Testis (tissue), 2 donors: ENCODE data around the gene XXYLT1.

Experiments
- POLR2A ChIP-seq: fragments of 450-650 bp; IDR thresholded peaks from one replicate; pipeline ENCODE4 v1.6.1; 2017; ENCODE audit warnings: antibody characterized with exemption, mild to moderate bottlenecking, moderate library complexity
- TF ChIP-seq, protein P1 (sequence below), 3 experiments: fragments of 450-650 bp in 2 of 3; fragments of 200-600 bp in 1 of 3; sonication (generic) in 1 of 3; IDR thresholded peaks; one replicate each; pipeline ENCODE4 v1.5.1; 2016 to 2019; ENCODE audit warnings: antibody characterized with exemption in 3 of 3, mild to moderate bottlenecking in 2 of 3, moderate library complexity in 1 of 3

DNA sequence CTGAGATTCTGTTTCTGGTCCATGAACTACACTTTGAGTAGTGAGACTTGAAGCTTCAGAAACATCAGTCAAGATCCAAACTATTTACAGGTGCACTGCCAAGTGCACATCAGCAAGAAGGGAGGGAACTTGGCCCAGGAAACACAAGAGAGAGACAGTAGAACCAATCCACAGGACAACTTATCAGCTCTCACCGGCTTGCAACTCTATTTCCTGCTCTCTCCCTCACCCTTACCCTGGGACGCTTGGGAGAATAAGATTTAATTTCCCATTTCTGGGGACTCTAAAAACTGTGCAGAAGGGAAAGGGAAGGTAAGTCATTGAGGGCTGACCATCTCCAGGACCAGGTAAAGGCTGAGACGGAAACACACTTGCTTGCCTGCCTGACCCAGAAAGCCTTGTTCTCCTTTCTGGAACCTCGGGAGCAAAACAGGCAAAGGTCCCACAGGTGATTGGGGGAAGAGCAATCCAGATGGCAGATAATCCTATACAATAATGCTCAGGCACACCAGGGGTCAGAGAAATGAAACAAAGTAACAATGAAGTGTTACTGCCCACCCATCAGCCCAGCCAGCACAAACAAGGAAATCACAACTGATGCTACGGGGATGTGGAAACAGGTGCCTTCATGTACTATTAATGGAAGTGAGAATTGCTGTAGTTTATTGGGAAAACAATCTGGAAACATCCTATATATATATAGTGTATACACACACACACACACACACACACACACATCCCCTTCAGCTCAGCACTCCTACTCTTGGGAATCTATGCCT is 154.4 kb downstream of the XXYLT1 start:
- TF ChIP-seq POLR2A = no peak
- TF ChIP-seq, protein P1, sequence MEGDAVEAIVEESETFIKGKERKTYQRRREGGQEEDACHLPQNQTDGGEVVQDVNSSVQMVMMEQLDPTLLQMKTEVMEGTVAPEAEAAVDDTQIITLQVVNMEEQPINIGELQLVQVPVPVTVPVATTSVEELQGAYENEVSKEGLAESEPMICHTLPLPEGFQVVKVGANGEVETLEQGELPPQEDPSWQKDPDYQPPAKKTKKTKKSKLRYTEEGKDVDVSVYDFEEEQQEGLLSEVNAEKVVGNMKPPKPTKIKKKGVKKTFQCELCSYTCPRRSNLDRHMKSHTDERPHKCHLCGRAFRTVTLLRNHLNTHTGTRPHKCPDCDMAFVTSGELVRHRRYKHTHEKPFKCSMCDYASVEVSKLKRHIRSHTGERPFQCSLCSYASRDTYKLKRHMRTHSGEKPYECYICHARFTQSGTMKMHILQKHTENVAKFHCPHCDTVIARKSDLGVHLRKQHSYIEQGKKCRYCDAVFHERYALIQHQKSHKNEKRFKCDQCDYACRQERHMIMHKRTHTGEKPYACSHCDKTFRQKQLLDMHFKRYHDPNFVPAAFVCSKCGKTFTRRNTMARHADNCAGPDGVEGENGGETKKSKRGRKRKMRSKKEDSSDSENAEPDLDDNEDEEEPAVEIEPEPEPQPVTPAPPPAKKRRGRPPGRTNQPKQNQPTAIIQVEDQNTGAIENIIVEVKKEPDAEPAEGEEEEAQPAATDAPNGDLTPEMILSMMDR (IDR thresholded peaks at IDR 0.05) = no peak
